GM23248 (cell line): ENCODE data around the gene CCDC150.

Source experiments
- EZH2 ChIP-seq: fragments of 200-600 bp; sonication (generic); IDR thresholded peaks from 2 replicates; pipeline ENCODE4 v1.6.1; 2018; ENCODE audit warnings: antibody characterized with exemption, mild to moderate bottlenecking; ENCODE audit not compliant: insufficient read depth, poor library complexity, severe bottlenecking
- EZH2phosphoT487 ChIP-seq: fragments of 200-600 bp; sonication (generic); IDR thresholded peaks from 2 replicates; pipeline ENCODE4 v1.6.1; 2018; ENCODE audit warnings: antibody characterized with exemption, moderate library complexity, mild to moderate bottlenecking, low read depth; ENCODE audit not compliant: insufficient read depth

DNA sequence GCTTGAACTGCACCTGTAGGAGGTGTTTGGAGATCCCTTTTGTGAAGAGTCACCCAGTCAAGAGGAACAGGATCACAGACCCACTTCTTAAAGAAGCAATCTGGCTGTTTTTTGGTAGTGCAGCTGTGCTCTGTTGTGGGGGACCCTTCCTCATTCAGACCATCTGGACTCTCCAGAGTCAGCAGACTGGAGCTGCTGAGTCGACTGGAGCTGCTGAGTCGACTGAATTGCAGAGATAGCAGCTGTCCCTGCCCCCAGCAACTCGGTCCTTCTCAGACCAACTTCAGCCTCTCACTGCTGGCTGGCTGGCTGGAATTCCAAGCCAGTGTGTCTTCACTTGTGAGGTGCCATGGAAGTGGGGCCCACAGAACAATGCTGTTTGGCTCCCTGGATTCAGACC, 103.2 kb downstream of the CCDC150 start:
- no peak for TF ChIP-seq EZH2
- no peak for TF ChIP-seq EZH2phosphoT487
